A673 (cell line): ENCODE data around the gene AGXT2.

ENCODE experiments used
- CTCF ChIP-seq: fragments of 300-800, 200-600 bp; sonication (generic); conservative IDR thresholded peaks from 2 replicates; pipeline ENCODE4 v1.5.1; 2017; ENCODE audit warnings: low read depth, mild to moderate bottlenecking, antibody characterized with exemption, low read length, moderate library complexity, mixed read lengths
- EZH2 ChIP-seq: fragments of 200-600 bp; sonication (generic); IDR thresholded peaks from 2 replicates; pipeline ENCODE4 v1.6.1; 2017; ENCODE audit warnings: borderline replicate concordance, low read depth, mild to moderate bottlenecking, mixed read lengths, antibody characterized with exemption, low read length; ENCODE audit not compliant: poor library complexity, severe bottlenecking

- TF ChIP-seq CTCF (no peak), EZH2 (no peak)
Measured at GRCh38 chr5:35026280-35026840, 21.4 kb downstream of the AGXT2 start.
